DND-41 (cell line): Measurements from ENCODE around the gene CCDC150.

Source experiments
- ATAC-seq: fragments of 200-7000 bp; cut with Tn5 transposase; 3 replicates; pipeline ENCODE4 v1.9.1; 2021; ENCODE audit warnings: low read depth; ENCODE audit not compliant: insufficient read depth
- DNase-seq: peaks from one replicate; pipeline ENCODE4 v3.0.0-alpha.2; 2020
- H2AFZ ChIP-seq: 2 replicates; pipeline ENCODE4 v1.6.0; 2012; ENCODE audit warnings: low read depth, low read length
- H3K27ac ChIP-seq: 2 replicates; pipeline ENCODE4 v1.5.1; 2012; ENCODE audit warnings: low read length, inconsistent platforms
- H3K27me3 ChIP-seq: fragments of 200-600 bp; sonication (generic); 2 replicates; pipeline ENCODE4 v1.6.0; 2012; ENCODE audit warnings: low read length, mild to moderate bottlenecking, inconsistent platforms; ENCODE audit not compliant: insufficient read depth, poor library complexity
- H3K36me3 ChIP-seq: 2 replicates; pipeline ENCODE4 v1.5.1; 2012; ENCODE audit warnings: low read length, inconsistent platforms; ENCODE audit not compliant: insufficient read depth
- H3K4me1 ChIP-seq: 2 replicates; pipeline ENCODE4 v1.5.1; 2012; ENCODE audit warnings: mild to moderate bottlenecking, low read length; ENCODE audit not compliant: insufficient read depth
- H3K4me2 ChIP-seq: 2 replicates; pipeline ENCODE4 v1.6.0; 2012; ENCODE audit warnings: mild to moderate bottlenecking, moderate library complexity, low read length, inconsistent platforms; ENCODE audit not compliant: insufficient read depth
- H3K4me3 ChIP-seq, 2 experiments: fragments of 200-600 bp in 1 of 2; shearing (Covaris generic) in 1 of 2; 2 replicates each; pipeline ENCODE4 v1.5.1; 2012 to 2016; ENCODE audit warnings: inconsistent platforms in 2 of 2, low read length in 2 of 2, mild to moderate bottlenecking in 2 of 2, low read depth in 1 of 2, moderate library complexity in 1 of 2
- H3K79me2 ChIP-seq: 2 replicates; pipeline ENCODE4 v1.6.0; 2012; ENCODE audit warnings: low read length, inconsistent platforms; ENCODE audit not compliant: insufficient read depth
- H3K9ac ChIP-seq: 2 replicates; pipeline ENCODE4 v1.6.0; 2012; ENCODE audit warnings: low read depth, mild to moderate bottlenecking, inconsistent platforms, low read length, moderate library complexity
- H3K9me3 ChIP-seq: 2 replicates; pipeline ENCODE4 v1.5.1; 2012; ENCODE audit warnings: low read length, moderate library complexity, mild to moderate bottlenecking, inconsistent platforms; ENCODE audit not compliant: insufficient read depth, severe bottlenecking
- H4K20me1 ChIP-seq: 2 replicates; pipeline ENCODE4 v1.6.0; 2012; ENCODE audit warnings: low read length; ENCODE audit not compliant: insufficient read depth
- EZH2 ChIP-seq: IDR thresholded peaks from 3 replicates; pipeline ENCODE4 v1.6.1; 2012; ENCODE audit warnings: borderline replicate concordance, low read depth, mild to moderate bottlenecking, moderate library complexity, low read length, inconsistent platforms; ENCODE audit not compliant: severe bottlenecking
- TF ChIP-seq, protein P1 (sequence below): IDR thresholded peaks from 2 replicates; pipeline ENCODE4 v1.5.1; 2012; ENCODE audit warnings: borderline replicate concordance, low read length, moderate library complexity, mild to moderate bottlenecking; ENCODE audit not compliant: poor library complexity, severe bottlenecking; ENCODE audit errors: extremely low read depth

Gene CCDC150

DNA sequence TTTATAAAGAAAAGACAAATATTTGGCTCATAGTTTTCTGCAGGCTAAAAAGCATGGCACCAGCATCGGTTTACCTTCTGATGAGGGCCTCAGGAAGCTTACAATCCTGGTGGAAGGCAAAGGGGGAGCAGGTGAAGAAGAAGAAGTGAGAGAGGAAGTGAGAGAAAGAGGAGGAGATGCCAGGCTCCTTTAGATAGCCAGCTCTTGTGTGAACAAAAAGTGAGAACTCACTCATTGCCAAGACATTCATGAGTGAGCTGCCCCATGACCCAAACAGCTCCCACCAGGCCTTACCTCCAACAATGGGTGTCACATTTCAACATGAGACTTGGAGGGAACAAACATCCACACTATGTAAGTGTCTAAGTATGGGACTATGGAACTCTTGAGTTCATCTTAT, 14.3 kb downstream of the CCDC150 start:
- ATAC-seq (no peak), DNase-seq (no peak)
- Histone ChIP-seq H4K20me1 (no peaks in the 10 kb centered on the region), H3K36me3 (peaks cover 61% of the 10 kb centered on the region), H3K4me2 (no peak overlapping the region), H2AFZ (no peak overlapping the region), H3K4me3 (no peak overlapping the region), H3K79me2 (peaks cover 56% of the 10 kb centered on the region), H3K9ac (no peak overlapping the region), H3K9me3 (peaks cover 44% of the 10 kb centered on the region), H3K27ac (no peak overlapping the region), H3K4me1 (no peaks in the 10 kb centered on the region), H3K27me3 (no peaks in the 10 kb centered on the region)
- no peak for TF ChIP-seq EZH2
- TF ChIP-seq, protein P1, sequence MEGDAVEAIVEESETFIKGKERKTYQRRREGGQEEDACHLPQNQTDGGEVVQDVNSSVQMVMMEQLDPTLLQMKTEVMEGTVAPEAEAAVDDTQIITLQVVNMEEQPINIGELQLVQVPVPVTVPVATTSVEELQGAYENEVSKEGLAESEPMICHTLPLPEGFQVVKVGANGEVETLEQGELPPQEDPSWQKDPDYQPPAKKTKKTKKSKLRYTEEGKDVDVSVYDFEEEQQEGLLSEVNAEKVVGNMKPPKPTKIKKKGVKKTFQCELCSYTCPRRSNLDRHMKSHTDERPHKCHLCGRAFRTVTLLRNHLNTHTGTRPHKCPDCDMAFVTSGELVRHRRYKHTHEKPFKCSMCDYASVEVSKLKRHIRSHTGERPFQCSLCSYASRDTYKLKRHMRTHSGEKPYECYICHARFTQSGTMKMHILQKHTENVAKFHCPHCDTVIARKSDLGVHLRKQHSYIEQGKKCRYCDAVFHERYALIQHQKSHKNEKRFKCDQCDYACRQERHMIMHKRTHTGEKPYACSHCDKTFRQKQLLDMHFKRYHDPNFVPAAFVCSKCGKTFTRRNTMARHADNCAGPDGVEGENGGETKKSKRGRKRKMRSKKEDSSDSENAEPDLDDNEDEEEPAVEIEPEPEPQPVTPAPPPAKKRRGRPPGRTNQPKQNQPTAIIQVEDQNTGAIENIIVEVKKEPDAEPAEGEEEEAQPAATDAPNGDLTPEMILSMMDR, result no peak

DNA sequence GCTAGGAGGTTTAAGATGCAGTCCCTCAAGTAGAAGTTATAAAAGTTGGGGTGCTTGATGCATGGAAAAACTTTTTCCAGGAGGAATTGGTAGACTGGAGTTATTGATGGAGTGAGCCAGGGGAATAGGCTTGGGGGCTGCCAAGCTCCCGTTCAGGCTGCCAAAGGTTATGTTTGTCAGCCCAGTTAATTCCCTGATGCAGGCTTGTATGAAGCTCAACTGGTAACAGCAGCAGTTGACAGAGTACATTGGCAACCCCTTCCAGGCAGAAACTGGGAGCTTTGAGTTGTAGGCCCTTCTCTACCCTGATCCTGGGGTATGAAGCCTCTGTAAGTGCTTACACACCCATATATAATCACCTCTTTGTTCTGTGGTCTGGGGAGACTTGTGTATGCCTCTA, 16.2 kb downstream of the CCDC150 start:
- DNase-seq (no peak), ATAC-seq (no peak)
- H4K20me1 ChIP-seq, result no peaks in the 10 kb centered on the region
- peaks cover 40% of the 10 kb centered on the region for H3K79me2 ChIP-seq
- H3K27ac ChIP-seq, result no peak overlapping the region
- no peaks in the 10 kb centered on the region for H3K27me3 ChIP-seq
- H3K4me3 ChIP-seq, result no peak overlapping the region
- no peak overlapping the region for H2AFZ ChIP-seq
- TF ChIP-seq EZH2, result no peak
- TF ChIP-seq, protein P1, result no peak
- H3K9ac ChIP-seq, result no peak overlapping the region
- peaks cover 26% of the 10 kb centered on the region for H3K9me3 ChIP-seq
- peaks cover 58% of the 10 kb centered on the region for H3K36me3 ChIP-seq
- no peaks in the 10 kb centered on the region for H3K4me1 ChIP-seq
- H3K4me2 ChIP-seq, result no peak overlapping the region

DNA sequence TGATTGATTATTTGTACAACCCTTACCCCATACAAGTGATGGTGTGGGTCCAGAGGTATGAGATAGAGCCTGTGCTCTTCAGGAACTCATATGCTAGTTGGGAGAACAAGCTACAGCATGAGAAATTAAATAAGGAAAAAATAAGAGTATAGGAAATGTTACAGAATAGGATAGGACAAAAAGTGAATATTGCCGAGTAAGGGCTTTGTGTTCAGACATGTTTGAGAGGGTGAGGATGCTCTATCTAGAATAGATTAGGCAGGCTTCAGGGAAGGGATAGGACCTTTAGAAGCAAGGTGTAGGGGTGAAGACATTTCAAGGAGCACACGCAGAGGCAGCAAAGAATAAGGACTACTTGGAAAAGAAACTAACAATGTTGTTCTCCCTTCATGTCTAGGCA, 17.8 kb downstream of the CCDC150 start:
- Histone ChIP-seq H3K27me3 (no peaks in the 10 kb centered on the region), H3K36me3 (peaks cover 47% of the 10 kb centered on the region), H3K4me2 (no peak overlapping the region), H3K4me1 (no peaks in the 10 kb centered on the region), H3K9ac (no peak overlapping the region), H3K4me3 (no peak overlapping the region), H4K20me1 (no peaks in the 10 kb centered on the region), H2AFZ (no peak overlapping the region), H3K9me3 (peaks cover 10% of the 10 kb centered on the region), H3K79me2 (peaks cover 27% of the 10 kb centered on the region), H3K27ac (no peak overlapping the region)
- no peak for DNase-seq
- no peak for ATAC-seq
- no peak for TF ChIP-seq EZH2
- TF ChIP-seq, protein P1, result no peak

DNA sequence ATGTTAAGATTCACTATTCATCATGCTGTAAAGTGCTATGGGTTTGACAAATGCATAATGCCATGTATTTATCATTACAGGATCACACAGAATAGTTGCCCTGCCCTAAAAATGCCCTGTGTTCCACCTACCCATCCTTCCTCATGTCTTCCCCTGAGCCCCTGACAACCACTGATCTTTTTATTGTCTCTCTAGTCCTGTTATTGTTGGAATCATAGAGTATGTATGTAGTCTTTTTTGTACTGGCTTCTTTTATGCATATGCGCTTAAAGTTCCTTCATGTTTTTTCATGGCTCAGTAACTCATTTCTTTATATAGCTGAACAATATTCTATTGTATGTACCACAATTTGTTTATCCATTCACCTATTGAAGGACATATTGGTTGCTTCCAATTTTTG, 20.3 kb downstream of the CCDC150 start:
- no peaks in the 10 kb centered on the region for H4K20me1 ChIP-seq
- H3K27ac ChIP-seq, result no peak overlapping the region
- DNase-seq (no peak), ATAC-seq (no peak)
- peaks cover 13% of the 10 kb centered on the region for H3K79me2 ChIP-seq
- H3K9me3 ChIP-seq, result no peaks in the 10 kb centered on the region
- H3K4me2 ChIP-seq, result no peak overlapping the region
- H3K36me3 ChIP-seq, result peaks cover 39% of the 10 kb centered on the region
- H3K9ac ChIP-seq, result no peak overlapping the region
- no peak overlapping the region for H3K4me3 ChIP-seq
- no peak for TF ChIP-seq EZH2
- TF ChIP-seq, protein P1, result no peak
- no peaks in the 10 kb centered on the region for H3K4me1 ChIP-seq
- no peaks in the 10 kb centered on the region for H3K27me3 ChIP-seq
- no peak overlapping the region for H2AFZ ChIP-seq
